Natural killer cell (primary cell): ENCODE measurements around the gene ECI1. TPM values are rescaled to one million over a fixed set of nuclear protein-coding genes. Genes with fewer than 3 reads are reported as not detected.
"Not testable (repeated sequence)": the region's sequence is repeated elsewhere in the genome, so short reads cannot be mapped to it uniquely, and the experiment has no call there.

ENCODE experiments used
- ATAC-seq, 3 donors: fragments of 150-1000 bp in 2 of 3; fragments of 200-7000 bp in 1 of 3; cut with Tn5 transposase; 1 replicate in 1 of 3; 2 replicates in 2 of 3; pipeline ENCODE4 v1.10.0; 2021; ENCODE audit warnings: mild to moderate bottlenecking in 2 of 3, moderate library complexity in 2 of 3
- DNase-seq, 2 donors: peaks; one replicate each; pipeline versions ENCODE4 v3.0.0 to v3.0.0-alpha.2; 2013 to 2021; ENCODE audit warnings: mixed read lengths in 1 of 2
- H3K27ac ChIP-seq: one replicate; pipeline ENCODE4 v1.5.1; 2013; ENCODE audit warnings: mild to moderate bottlenecking, low read length
- H3K27me3 ChIP-seq: one replicate; pipeline ENCODE4 v1.6.1; 2013; ENCODE audit warnings: low read length; ENCODE audit not compliant: control insufficient read depth, insufficient read depth
- H3K36me3 ChIP-seq: one replicate; pipeline ENCODE4 v1.6.1; 2013; ENCODE audit warnings: low read length; ENCODE audit not compliant: control insufficient read depth, insufficient read depth
- H3K4me1 ChIP-seq: one replicate; pipeline ENCODE4 v1.6.1; 2013; ENCODE audit warnings: low read length; ENCODE audit not compliant: control insufficient read depth, insufficient read depth
- H3K4me3 ChIP-seq: one replicate; pipeline ENCODE4 v1.5.1; 2013; ENCODE audit warnings: low read length
- H3K9me3 ChIP-seq: one replicate; pipeline ENCODE4 v1.6.1; 2013; ENCODE audit warnings: low read length; ENCODE audit not compliant: control insufficient read depth, insufficient read depth
- H3K27ac Mint-ChIP-seq, 2 donors: one replicate each; pipeline ENCODE4 v1.8.0; 2022; ENCODE audit warnings: mild to moderate bottlenecking in 2 of 2, mixed read lengths in 2 of 2, moderate library complexity in 1 of 2
- H3K27me3 Mint-ChIP-seq, 2 donors: one replicate each; pipeline ENCODE4 v1.8.0; 2022; ENCODE audit warnings: low read depth in 2 of 2, mixed read lengths in 2 of 2
- H3K36me3 Mint-ChIP-seq: one replicate; pipeline ENCODE4 v1.8.0; 2022; ENCODE audit warnings: mixed read lengths
- H3K4me1 Mint-ChIP-seq, 2 donors: one replicate each; pipeline ENCODE4 v1.8.0; 2022; ENCODE audit warnings: mixed read lengths in 2 of 2
- H3K4me3 Mint-ChIP-seq: one replicate; pipeline ENCODE4 v1.8.0; 2022; ENCODE audit warnings: mild to moderate bottlenecking, moderate library complexity, mixed read lengths
- H3K9me3 Mint-ChIP-seq, 2 donors: one replicate each; pipeline ENCODE4 v1.8.0; 2022; ENCODE audit warnings: mixed read lengths in 2 of 2
- CTCF ChIP-seq: fragments of 200-600 bp; IDR thresholded peaks from one replicate; pipeline ENCODE4 v1.8.0; 2022; ENCODE audit warnings: antibody characterized with exemption
- WGBS: methylation state at CpG from one replicate; pipeline ENCODE4 v1.1.7; 2013; ENCODE audit warnings: missing lambda C conversion rate; ENCODE audit not compliant: insufficient coverage; 5-methylcytosine and 5-hydroxymethylcytosine counted together
- intact Hi-C: fragments of 100-400 bp; cut with micrococcal nuclease; formaldehyde crosslinking; loops from one replicate; pipeline ENCODE4 v1.14.2; 2022
- total RNA-seq, 4 donors: library from RNA; stranded (reverse); fragments of 120-200 nt in 1 of 4; gene quantifications; one replicate each; pipeline versions ENCODE4 v1.2.3 to v1.2.4, GENCODE V29; 2013 to 2022

ECI1 gene
- total RNA-seq, 3 donors from 2014 or later (not counting 1 experiment from before 2014, with no cell fraction given), result 14.6 to 19.2 (median 19.0) TPM

DNA sequence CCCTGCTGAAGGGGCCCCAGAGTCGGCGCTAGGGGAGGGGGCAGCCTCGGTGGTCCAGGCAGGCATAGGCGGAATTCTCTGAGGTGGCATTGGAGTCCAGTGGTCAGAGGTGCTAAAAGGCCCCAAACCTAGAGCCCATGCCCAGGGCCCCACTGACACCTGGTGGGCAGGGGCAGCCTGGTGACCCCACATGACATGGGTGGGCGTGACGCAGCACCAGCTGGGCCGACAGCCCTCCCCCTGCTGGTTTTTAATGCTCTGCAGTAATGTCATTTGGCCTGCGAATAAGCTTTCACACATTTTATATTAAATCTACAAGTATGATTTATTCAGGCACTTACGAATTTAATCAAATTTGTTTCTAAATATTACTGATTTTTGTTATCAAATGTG lies 18.7 kb upstream of the ECI1 start:
- Histone ChIP-seq H3K27me3 (no peaks in the 10 kb centered on the region), H3K4me3 (no peak overlapping the region), H3K27ac (no peak overlapping the region), H3K4me1 (peaks cover 38% of the 10 kb centered on the region), H3K9me3 (no peaks in the 10 kb centered on the region), H3K36me3 (peaks cover 2% of the 10 kb centered on the region)
- Mint-ChIP-seq H3K27ac (no peak overlapping the region), H3K36me3 (no peaks in the 10 kb centered on the region), H3K4me3 (peak overlapping the region; percentile 97), H3K27me3 (no peaks in the 10 kb centered on the region), H3K4me1 (peaks cover 27 to 39% of the 10 kb centered on the region in 2 donors), H3K9me3 (no peaks in the 10 kb centered on the region)
- DNase-seq (no peak), ATAC-seq (no peak)
- 89% methylated on average over 9 of the region's 9 CpGs for WGBS
- intact Hi-C loops, result no loop called here
- no peak for TF ChIP-seq CTCF

DNA sequence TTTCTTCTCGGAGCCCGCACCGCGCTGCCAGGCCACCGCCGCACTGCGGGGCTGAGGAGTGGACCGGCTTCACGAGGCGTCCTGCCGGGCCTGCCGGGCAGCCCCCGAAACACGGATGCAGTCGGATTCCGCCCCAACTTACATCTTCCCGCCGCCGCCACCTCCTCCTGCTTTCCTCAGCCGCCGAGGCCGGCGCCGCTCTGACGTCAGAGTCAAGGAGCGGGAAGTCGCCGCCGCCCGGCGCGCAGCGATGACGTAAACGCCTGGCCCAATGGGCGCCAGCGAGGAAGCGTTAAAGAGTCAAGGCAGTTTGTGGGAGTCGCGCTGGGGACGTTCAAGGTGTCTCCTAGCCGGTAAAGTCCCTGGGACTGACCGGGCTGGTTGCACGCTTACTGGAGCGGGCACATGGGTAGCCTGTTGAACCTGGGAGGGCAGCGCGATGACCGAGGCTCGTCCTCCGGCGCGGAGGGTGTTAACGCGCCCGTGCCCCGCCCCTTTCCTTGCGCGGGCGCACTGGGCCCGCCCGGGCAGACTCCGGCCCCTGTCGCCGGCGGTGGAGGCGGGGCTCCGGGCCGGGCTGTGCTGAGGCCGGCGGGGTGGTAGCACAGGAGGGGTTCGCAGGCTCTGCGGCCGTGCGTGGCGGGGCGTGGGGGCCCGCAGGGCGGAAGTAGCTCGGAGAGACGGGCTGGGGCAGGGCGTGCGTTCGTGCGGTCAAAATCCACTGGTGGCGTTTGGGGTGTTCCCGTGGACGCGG lies 16.7 kb upstream of the ECI1 start, which contains the start of gene RNPS1:
TSS of gene RNPS1 (minus strand) at position 214 of the 754 bp plus-strand sequence. CDS start 3,483 bp downstream, outside the sequence.
- TF ChIP-seq CTCF, result no peak
- Mint-ChIP-seq H3K27me3 (no peaks in the 10 kb centered on the region), H3K4me1 (peaks cover 40 to 50% of the 10 kb centered on the region in 2 donors), H3K4me3 (peak within 1 kb of the TSS; percentile 97), H3K9me3 (no peaks in the 10 kb centered on the region), H3K27ac (peak within 1 kb of the TSS; percentile 97 to 99), H3K36me3 (no peaks in the 10 kb centered on the region)
- peaks cover 9% of the 10 kb centered on the region for H3K36me3 ChIP-seq
- H3K4me1 ChIP-seq, result peaks cover 38% of the 10 kb centered on the region
- H3K9me3 ChIP-seq, result no peaks in the 10 kb centered on the region
- ATAC-seq, result peak; percentile 87 to 94 (median 88)
- WGBS, result under 1% methylated on average over 88 of the region's 88 CpGs
- peak within 1 kb of the TSS; percentile 99 for H3K27ac ChIP-seq
- no peaks in the 10 kb centered on the region for H3K27me3 ChIP-seq
- peak; percentile 99 for DNase-seq
- H3K4me3 ChIP-seq, result peak within 1 kb of the TSS; percentile 87
- intact Hi-C loops, result loop anchor here (5.0 to 10.0 kb wide), 2 partner anchors 46 to 243 kb away; partner anchors contain the start of genes E4F1 and NHERF2

DNA sequence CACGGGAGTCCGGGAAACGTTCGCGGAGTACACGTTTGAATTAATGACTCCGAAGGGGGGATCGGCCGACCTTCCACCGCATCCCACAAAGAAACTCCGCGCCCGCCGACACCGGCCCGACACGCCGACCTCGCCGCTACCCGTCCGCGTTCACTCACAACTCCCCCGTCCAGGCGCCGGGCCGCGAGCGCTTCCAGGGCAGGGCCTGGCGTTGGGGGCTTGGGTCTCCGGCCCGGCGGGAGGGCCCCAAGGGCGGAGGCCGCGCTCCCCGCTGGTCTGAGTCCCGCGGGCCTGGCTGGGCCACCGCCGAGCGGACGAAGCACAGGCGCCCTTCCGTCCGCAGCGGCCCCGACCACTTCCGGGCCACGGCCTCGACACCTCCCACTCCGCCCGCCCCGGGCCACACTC lies 16.1 kb upstream of the ECI1 start:
- H3K4me3 Mint-ChIP-seq, result peak overlapping the region; percentile 97

GRCh38 chr16:2266887-2267286 lies 15.5 kb upstream of the ECI1 start:
- peaks cover 33% of the 10 kb centered on the region for H3K4me1 ChIP-seq
- H3K4me3 Mint-ChIP-seq, result peak overlapping the region; percentile 97
- peak in 1 of 2 donors; percentile 27 for DNase-seq
- WGBS, result 9% methylated on average over 2 of the region's 12 CpGs
- intact Hi-C loops, result loop anchor here (5.0 to 10.0 kb wide), 2 partner anchors 45 to 242 kb away; partner anchors contain the start of genes E4F1 and NHERF2
- ATAC-seq, H3K27me3 ChIP-seq, H3K9me3 ChIP-seq, H3K27me3 Mint-ChIP-seq, H3K9me3 Mint-ChIP-seq, H3K36me3 Mint-ChIP-seq: not testable (repeated sequence)
- peaks cover 40 to 54% of the 10 kb centered on the region in 2 donors for H3K4me1 Mint-ChIP-seq
- peak overlapping the region; percentile 99 for H3K27ac ChIP-seq
- peaks cover 21% of the 10 kb centered on the region for H3K36me3 ChIP-seq
- peak overlapping the region; percentile 97 to 99 for H3K27ac Mint-ChIP-seq
- peak overlapping the region; percentile 87 for H3K4me3 ChIP-seq

More for the DNA sequence above, 16.1 kb upstream of the ECI1 start:
- Histone ChIP-seq H3K4me3 (peak overlapping the region; percentile 87), H3K36me3 (peaks cover 14% of the 10 kb centered on the region), H3K27ac (peak overlapping the region; percentile 99), H3K4me1 (peaks cover 37% of the 10 kb centered on the region)
- WGBS, result under 1% methylated on average over 54 of the region's 54 CpGs
- peaks cover 40 to 54% of the 10 kb centered on the region in 2 donors for H3K4me1 Mint-ChIP-seq
- peak overlapping the region; percentile 97 to 99 for H3K27ac Mint-ChIP-seq
- not testable (repeated sequence) for H3K9me3 Mint-ChIP-seq, H3K9me3 ChIP-seq, H3K27me3 Mint-ChIP-seq, DNase-seq, H3K36me3 Mint-ChIP-seq, H3K27me3 ChIP-seq
- intact Hi-C loops, result loop anchor here (5.0 to 10.0 kb wide), 2 partner anchors 45 to 243 kb away; partner anchors contain the start of genes E4F1 and NHERF2
- peak; percentile 56 to 76 (median 67) for ATAC-seq

DNA sequence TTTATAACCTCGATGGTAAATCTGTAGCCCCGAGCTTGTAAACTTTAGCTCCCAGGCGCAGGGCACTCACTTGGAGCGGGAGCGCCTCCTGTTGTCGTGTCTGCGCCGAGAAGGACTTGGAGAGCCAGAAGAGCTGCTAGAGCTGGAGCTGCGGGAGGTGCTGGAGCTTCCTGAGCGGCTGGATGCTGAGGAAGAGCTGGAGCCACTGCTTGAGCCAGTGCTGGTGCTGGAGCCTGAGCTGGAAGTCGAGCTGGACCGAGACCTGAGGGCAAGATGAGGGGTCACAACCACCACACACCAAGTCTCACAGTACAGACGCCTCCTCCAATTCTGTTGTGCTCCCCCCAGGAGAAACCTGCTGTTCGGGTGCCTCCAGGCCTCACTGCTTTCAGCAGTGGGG lies 11.6 kb upstream of the ECI1 start:
- H3K36me3 Mint-ChIP-seq, ATAC-seq, H3K4me3 ChIP-seq, H3K9me3 Mint-ChIP-seq, H3K27me3 Mint-ChIP-seq, H3K4me3 Mint-ChIP-seq, H3K9me3 ChIP-seq, H3K27me3 ChIP-seq, DNase-seq, H3K27ac ChIP-seq, H3K27ac Mint-ChIP-seq: not testable (repeated sequence)
- intact Hi-C loops, result loop anchor here (10.0 kb wide), 1 partner anchor 238 kb away; the partner anchor contains the start of gene NHERF2
- peaks cover 49% of the 10 kb centered on the region for H3K36me3 ChIP-seq
- peaks cover 19% of the 10 kb centered on the region for H3K4me1 ChIP-seq
- peaks cover 30 to 32% of the 10 kb centered on the region in 2 donors for H3K4me1 Mint-ChIP-seq
- WGBS, result 93% methylated on average over 14 of the region's 14 CpGs
